HG03108 (cell line): ENCODE results near the gene PKD1.
"Not testable (repeated sequence)": the region's sequence is repeated elsewhere in the genome, so short reads cannot be mapped to it uniquely, and the experiment has no call there.

ENCODE experiments used
- ATAC-seq: cut with Tn5 transposase; IDR thresholded peaks from one replicate; pipeline ENCODE4 v1.9.1; 2021; ENCODE audit warnings: moderate library complexity; ENCODE audit not compliant: unreplicated experiment

PKD1 gene

GRCh38 chr16:2135770-2136490 lies at the start of gene PKD1:
TSS of gene PKD1 (minus strand) at chr16:2135898. CDS start at chr16:2135689, 209 bp downstream.
- not testable (repeated sequence) for ATAC-seq

- no peak for ATAC-seq
Observed at GRCh38 chr16:2184962-2185361, 49.3 kb upstream of the PKD1 start.

- ATAC-seq, result no peak
Observed at GRCh38 chr16:2184346-2184745, 48.6 kb upstream of the PKD1 start.

GRCh38 chr16:2183671-2184070 lies 48.0 kb upstream of the PKD1 start:
- ATAC-seq, result no peak

GRCh38 chr16:2181952-2182351 lies 46.3 kb upstream of the PKD1 start:
- ATAC-seq, result no peak

GRCh38 chr16:2180962-2181923 lies 45.5 kb upstream of the PKD1 start:
- no peak for ATAC-seq

GRCh38 chr16:2180461-2180860 lies 44.8 kb upstream of the PKD1 start:
- no peak for ATAC-seq

- no peak for ATAC-seq
Observed at GRCh38 chr16:2179576-2179975, 43.9 kb upstream of the PKD1 start.

GRCh38 chr16:2179107-2179501 lies 43.4 kb upstream of the PKD1 start:
- ATAC-seq, result no peak

- no peak for ATAC-seq
Observed at GRCh38 chr16:2178321-2179106, 42.8 kb upstream of the PKD1 start.

- no peak for ATAC-seq
Observed at GRCh38 chr16:2177561-2177960, 41.9 kb upstream of the PKD1 start.

- ATAC-seq, result no peak
Observed at GRCh38 chr16:2177101-2177500, 41.4 kb upstream of the PKD1 start.

- ATAC-seq, result no peak
Observed at GRCh38 chr16:2176047-2176446, 40.3 kb upstream of the PKD1 start.

- ATAC-seq, result no peak
Observed at GRCh38 chr16:2175454-2175853, 39.8 kb upstream of the PKD1 start.

- ATAC-seq, result no peak
Observed at GRCh38 chr16:2174396-2175131, 38.9 kb upstream of the PKD1 start.

GRCh38 chr16:2173916-2174315 lies 38.2 kb upstream of the PKD1 start:
- no peak for ATAC-seq

GRCh38 chr16:2173366-2173765 lies 37.7 kb upstream of the PKD1 start:
- ATAC-seq, result no peak

GRCh38 chr16:2172688-2173335 lies 37.1 kb upstream of the PKD1 start:
- no peak for ATAC-seq

- ATAC-seq, result no peak
Observed at GRCh38 chr16:2171601-2172178, 36.0 kb upstream of the PKD1 start.
